ENCODE measurements around the gene SYNE1.
A peak's percentile ranks its signal among the peaks of the same experiment; 100 is the strongest.
"Not testable (repeated sequence)": the region's sequence is repeated elsewhere in the genome, so short reads cannot be mapped to it uniquely, and the experiment has no call there.

The SYNE1 gene

GRCh38 chr6:152594701-152595100, 42.5 kb downstream of the SYNE1 start:
- H3K36me3 Mint-ChIP-seq: no peaks in the 10 kb centered on the region
- H3K27ac Mint-ChIP-seq: no peak overlapping the region
- H3K4me3 Mint-ChIP-seq: no peak overlapping the region
- ATAC-seq (no peak), DNase-seq (ENCODE audit: low spot score in 2 of 2) (no peak)
- H3K9me3 Mint-ChIP-seq: peaks cover 3% of the 10 kb centered on the region
- peaks cover 18% of the 10 kb centered on the region for H3K4me1 Mint-ChIP-seq

DNA sequence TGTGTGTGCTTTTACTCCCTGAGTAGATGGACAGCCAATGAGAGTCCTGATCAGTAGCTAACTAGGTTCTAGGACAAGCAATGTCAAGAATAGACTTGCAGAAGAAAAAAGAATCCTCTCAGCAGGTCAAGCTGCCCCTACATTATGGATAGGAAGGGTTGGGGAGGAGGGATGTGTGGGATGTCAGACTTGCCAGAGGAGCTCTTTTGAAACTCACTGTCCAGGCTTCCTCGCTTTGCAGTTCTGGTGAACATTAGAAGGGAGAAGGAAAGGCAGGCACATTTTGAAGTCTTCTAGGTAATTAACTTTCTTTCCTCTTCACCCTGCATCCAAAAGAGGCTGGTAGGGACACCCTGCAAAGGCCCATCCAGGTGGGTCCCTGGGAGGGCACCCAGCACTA, 48.7 kb downstream of the SYNE1 start:
- peaks cover 19% of the 10 kb centered on the region for H3K4me1 Mint-ChIP-seq

GRCh38 chr6:152587473-152587872, 49.7 kb downstream of the SYNE1 start:
- Mint-ChIP-seq H3K27ac (no peak overlapping the region), H3K9me3 (no peaks in the 10 kb centered on the region), H3K36me3 (no peaks in the 10 kb centered on the region), H3K4me3 (no peak overlapping the region), H3K4me1 (peaks cover 9% of the 10 kb centered on the region)
- no peak for ATAC-seq
- DNase-seq (ENCODE audit: low spot score in 2 of 2): no peak

More for the DNA sequence above, 48.7 kb downstream of the SYNE1 start:
- no peak for DNase-seq (ENCODE audit: low spot score in 2 of 2)
- Mint-ChIP-seq H3K9me3 (no peaks in the 10 kb centered on the region), H3K27ac (no peak overlapping the region), H3K4me3 (no peak overlapping the region), H3K36me3 (no peaks in the 10 kb centered on the region)
- no peak for ATAC-seq

GRCh38 chr6:152585236-152585635, 51.9 kb downstream of the SYNE1 start:
- no peaks in the 10 kb centered on the region for H3K9me3 Mint-ChIP-seq
- no peak for DNase-seq (ENCODE audit: low spot score in 2 of 2)
- H3K4me3 Mint-ChIP-seq: no peak overlapping the region
- no peak for ATAC-seq
- no peaks in the 10 kb centered on the region for H3K36me3 Mint-ChIP-seq
- H3K4me1 Mint-ChIP-seq: peaks cover 9% of the 10 kb centered on the region
- H3K27ac Mint-ChIP-seq: no peak overlapping the region

- ATAC-seq: no peak
- H3K9me3 Mint-ChIP-seq: no peaks in the 10 kb centered on the region
- peaks cover 8% of the 10 kb centered on the region for H3K4me1 Mint-ChIP-seq
- no peak overlapping the region for H3K4me3 Mint-ChIP-seq
- DNase-seq (ENCODE audit: low spot score in 2 of 2): no peak
- H3K27ac Mint-ChIP-seq: no peak overlapping the region
- no peaks in the 10 kb centered on the region for H3K36me3 Mint-ChIP-seq
Measured at GRCh38 chr6:152583888-152584287, 53.3 kb downstream of the SYNE1 start.

- ATAC-seq: no peak
- Mint-ChIP-seq H3K4me3 (no peak overlapping the region), H3K27ac (no peak overlapping the region), H3K4me1 (no peaks in the 10 kb centered on the region), H3K36me3 (no peaks in the 10 kb centered on the region), H3K9me3 (no peaks in the 10 kb centered on the region)
- DNase-seq (ENCODE audit: low spot score in 2 of 2): no peak
Measured at GRCh38 chr6:152576525-152576924, 60.6 kb downstream of the SYNE1 start.

GRCh38 chr6:152575621-152576150, 61.5 kb downstream of the SYNE1 start:
- Mint-ChIP-seq H3K9me3 (no peaks in the 10 kb centered on the region), H3K4me3 (no peak overlapping the region), H3K27ac (no peak overlapping the region), H3K4me1 (peaks cover 8% of the 10 kb centered on the region), H3K36me3 (no peaks in the 10 kb centered on the region)
- no peak for DNase-seq (ENCODE audit: low spot score in 2 of 2)
- no peak for ATAC-seq

- H3K27ac Mint-ChIP-seq: no peak overlapping the region
- ATAC-seq: no peak
- H3K4me3 Mint-ChIP-seq: no peak overlapping the region
- H3K36me3 Mint-ChIP-seq: no peaks in the 10 kb centered on the region
- no peaks in the 10 kb centered on the region for H3K9me3 Mint-ChIP-seq
- DNase-seq (ENCODE audit: low spot score in 2 of 2): no peak
- peaks cover 13% of the 10 kb centered on the region for H3K4me1 Mint-ChIP-seq
Measured at GRCh38 chr6:152575161-152575560, 62.0 kb downstream of the SYNE1 start.

DNA sequence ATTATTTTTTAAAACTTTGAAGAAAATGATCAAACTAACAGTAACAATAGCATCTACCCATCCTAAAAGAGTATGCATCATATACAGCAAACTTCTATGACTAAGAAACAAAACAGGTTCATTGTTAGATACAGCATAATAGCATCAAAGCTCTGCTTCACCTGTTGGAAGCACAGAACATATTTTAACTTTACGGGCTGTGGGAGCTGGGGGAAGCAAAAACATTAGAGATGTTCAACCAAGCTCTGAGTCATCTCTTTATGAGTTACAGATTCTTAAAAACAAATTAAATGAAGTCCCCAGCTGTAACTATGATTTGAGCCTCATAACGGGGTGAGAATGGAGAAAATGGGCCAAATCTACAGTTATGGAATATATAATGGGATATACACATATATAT, 63.4 kb downstream of the SYNE1 start:
- Mint-ChIP-seq H3K36me3 (no peaks in the 10 kb centered on the region), H3K27ac (no peak overlapping the region), H3K9me3 (no peaks in the 10 kb centered on the region), H3K4me1 (peaks cover 13% of the 10 kb centered on the region), H3K4me3 (no peak overlapping the region)
- ATAC-seq (no peak), DNase-seq (ENCODE audit: low spot score in 2 of 2) (no peak)

GRCh38 chr6:152572338-152573088, 64.6 kb downstream of the SYNE1 start:
- H3K36me3 Mint-ChIP-seq: no peaks in the 10 kb centered on the region
- DNase-seq (ENCODE audit: low spot score in 2 of 2) (no peak), ATAC-seq (no peak)
- peaks cover 13% of the 10 kb centered on the region for H3K4me1 Mint-ChIP-seq
- H3K4me3 Mint-ChIP-seq: no peak overlapping the region
- H3K27ac Mint-ChIP-seq: no peak overlapping the region
- no peaks in the 10 kb centered on the region for H3K9me3 Mint-ChIP-seq

GRCh38 chr6:152571943-152572337, 65.2 kb downstream of the SYNE1 start:
- no peak for DNase-seq (ENCODE audit: low spot score in 2 of 2)
- no peak for ATAC-seq
- peaks cover 13% of the 10 kb centered on the region for H3K4me1 Mint-ChIP-seq
- no peak overlapping the region for H3K27ac Mint-ChIP-seq
- H3K36me3 Mint-ChIP-seq: no peaks in the 10 kb centered on the region
- H3K9me3 Mint-ChIP-seq: no peaks in the 10 kb centered on the region
- no peak overlapping the region for H3K4me3 Mint-ChIP-seq

GRCh38 chr6:152571089-152571488, 66.1 kb downstream of the SYNE1 start:
- Mint-ChIP-seq H3K36me3 (no peaks in the 10 kb centered on the region), H3K4me3 (no peak overlapping the region), H3K9me3 (no peaks in the 10 kb centered on the region), H3K4me1 (peaks cover 17% of the 10 kb centered on the region), H3K27ac (peak overlapping the region; percentile 37)
- ATAC-seq: no peak
- DNase-seq (ENCODE audit: low spot score in 2 of 2): no peak

GRCh38 chr6:152566103-152566875, 70.9 kb downstream of the SYNE1 start:
- H3K4me3 Mint-ChIP-seq: peak overlapping the region; percentile 38
- H3K27ac Mint-ChIP-seq: peak overlapping the region; percentile 75
- H3K4me1 Mint-ChIP-seq: peaks cover 20% of the 10 kb centered on the region
- H3K9me3 Mint-ChIP-seq: no peaks in the 10 kb centered on the region
- ATAC-seq (peak; percentile 76), DNase-seq (ENCODE audit: low spot score in 2 of 2) (no peak)
- no peaks in the 10 kb centered on the region for H3K36me3 Mint-ChIP-seq

DNA sequence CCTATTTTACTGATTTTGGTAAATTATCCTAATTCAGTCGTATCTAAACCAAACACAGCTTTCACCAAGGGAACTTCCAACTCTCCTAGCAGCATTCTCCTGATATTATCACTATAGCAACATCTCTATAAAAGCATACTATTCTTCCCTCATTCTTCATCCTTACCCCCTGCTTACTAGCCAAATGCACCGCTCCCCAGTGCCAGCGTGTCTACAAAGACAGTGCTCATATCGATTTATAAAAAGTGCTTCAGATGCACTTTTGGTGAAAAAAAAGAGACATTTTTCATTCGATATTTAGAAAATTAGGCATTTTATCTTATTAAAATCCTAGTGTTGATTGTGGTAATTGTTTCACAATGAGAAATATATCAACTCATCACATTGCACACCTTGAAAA, 74.0 kb downstream of the SYNE1 start:
- H3K9me3 Mint-ChIP-seq: peaks cover 9% of the 10 kb centered on the region
- H3K4me1 Mint-ChIP-seq: peaks cover 9% of the 10 kb centered on the region
- DNase-seq (ENCODE audit: low spot score in 2 of 2) (no peak), ATAC-seq (no peak)
- H3K27ac Mint-ChIP-seq: no peak overlapping the region
- H3K36me3 Mint-ChIP-seq: no peaks in the 10 kb centered on the region
- no peak overlapping the region for H3K4me3 Mint-ChIP-seq

DNA sequence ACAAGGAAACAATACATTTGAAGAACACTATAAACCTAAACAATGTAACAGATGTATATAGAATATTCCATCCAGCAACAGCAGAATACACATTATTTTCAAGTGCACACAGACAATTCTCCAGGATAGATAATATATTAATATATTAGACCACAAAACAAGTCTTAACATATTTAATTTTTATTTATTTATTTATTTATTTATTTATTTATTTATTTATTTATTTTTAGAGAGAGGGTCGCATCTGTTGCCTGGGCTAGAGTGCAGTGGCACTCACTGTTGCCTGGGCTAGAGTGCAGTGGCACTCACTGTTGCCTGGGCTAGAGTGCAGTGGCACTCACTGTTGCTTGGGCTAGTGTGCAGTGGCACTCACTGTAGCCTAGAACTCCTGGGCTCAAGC, 78.4 kb downstream of the SYNE1 start:
- H3K4me1 Mint-ChIP-seq; ATAC-seq; H3K36me3 Mint-ChIP-seq; H3K4me3 Mint-ChIP-seq; H3K27ac Mint-ChIP-seq; DNase-seq (ENCODE audit: low spot score in 2 of 2): not testable (repeated sequence)
- peaks cover 21% of the 10 kb centered on the region for H3K9me3 Mint-ChIP-seq

- H3K4me3 Mint-ChIP-seq: no peak overlapping the region
- peaks cover 8% of the 10 kb centered on the region for H3K4me1 Mint-ChIP-seq
- peaks cover 21% of the 10 kb centered on the region for H3K9me3 Mint-ChIP-seq
- H3K36me3 Mint-ChIP-seq: no peaks in the 10 kb centered on the region
- no peak for DNase-seq (ENCODE audit: low spot score in 2 of 2)
- no peak overlapping the region for H3K27ac Mint-ChIP-seq
- ATAC-seq: no peak
Measured at GRCh38 chr6:152557502-152557901, 79.7 kb downstream of the SYNE1 start.

Data from stimulated activated effector memory CD8-positive, alpha-beta T cell treated with anti-CD3 and anti-CD28 coated beads, Interleukin-12 subunit alpha, Interleukin-12 subunit beta, amount 100 ng/mL, for 72 hours (primary cell).